Activated CD8-positive, alpha-beta memory T cell treated with anti-CD3 and anti-CD28 coated beads for 36 hours (primary cell): ENCODE measurements around the gene HHIPL1. TPM values are rescaled to one million over a fixed set of nuclear protein-coding genes. Genes with fewer than 3 reads are reported as not detected.

Source experiments
- CTCF ChIA-PET: fragments of 350-600 bp; sonication (Branson Sonifier 250); formaldehyde crosslinking; loops from one replicate; lab custom pipeline; 2021; ENCODE audit warnings: antibody characterized with exemption; lab: Charles Lee
- POLR2A ChIA-PET: fragments of 350-600 bp; sonication (Branson Sonifier 250); formaldehyde crosslinking; loops from one replicate; lab custom pipeline; 2021; ENCODE audit warnings: antibody characterized with exemption; lab: Charles Lee
- total RNA-seq, 2 experiments: library from RNA; stranded (reverse); gene quantifications; one replicate each; pipeline ENCODE4 v1.2.3, GENCODE V29; 2021

HHIPL1 gene
- total RNA-seq, 2 experiments from 2014 or later = not detected

DNA sequence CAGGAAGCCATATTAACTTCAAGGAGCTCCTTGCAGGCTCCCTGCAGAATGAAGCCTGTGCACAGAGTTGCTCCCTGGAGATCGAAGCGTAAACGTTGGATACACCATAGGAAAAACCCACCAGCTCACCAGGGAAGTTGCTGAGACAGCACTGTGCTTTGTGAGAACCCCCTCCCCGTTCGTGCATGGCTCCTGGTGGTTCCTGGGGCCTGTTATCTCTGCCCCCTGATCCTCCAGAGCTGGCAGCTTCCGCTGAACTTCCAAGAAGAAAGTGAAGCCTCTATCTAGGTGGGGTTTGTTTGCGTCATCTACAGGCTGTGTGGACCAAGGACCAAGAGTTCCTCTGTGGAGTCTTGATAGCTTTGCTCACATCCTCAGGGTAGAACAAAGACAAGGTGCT lies 38.6 kb upstream of the HHIPL1 start:
- ChIA-PET POLR2A (interaction anchor here (1.2 to 3.5 kb wide), 3 partner anchors 12 to 126 kb away, joined by 3 to 16 read pairs (median 16); partner anchors contain the start of genes CCNK and SETD3), CTCF (interaction anchor here (1.4 kb wide), 1 partner anchor 11 kb away, joined by 6 read pairs; no protein-coding TSS in a partner anchor)

DNA sequence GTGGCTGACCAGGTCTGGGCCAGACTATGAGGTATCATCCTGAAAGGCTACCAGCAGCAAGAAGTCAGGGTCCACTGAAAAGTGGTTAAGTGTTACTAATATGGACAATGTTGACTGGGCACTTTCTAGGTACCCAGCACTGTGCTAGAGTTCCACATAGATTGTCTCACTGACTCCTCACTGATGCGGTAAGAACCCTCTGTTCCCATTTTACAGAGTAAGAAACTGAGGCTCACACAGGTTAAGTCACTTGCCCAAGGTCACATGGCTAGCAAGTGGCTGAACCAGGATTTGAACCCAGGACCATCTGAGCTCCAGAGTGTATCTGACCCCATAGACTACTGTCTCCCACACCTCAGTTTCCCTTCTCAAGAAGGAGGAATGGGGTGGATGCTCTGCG lies 36.3 kb upstream of the HHIPL1 start:
- POLR2A ChIA-PET = no interaction called here
- CTCF ChIA-PET = no interaction called here

DNA sequence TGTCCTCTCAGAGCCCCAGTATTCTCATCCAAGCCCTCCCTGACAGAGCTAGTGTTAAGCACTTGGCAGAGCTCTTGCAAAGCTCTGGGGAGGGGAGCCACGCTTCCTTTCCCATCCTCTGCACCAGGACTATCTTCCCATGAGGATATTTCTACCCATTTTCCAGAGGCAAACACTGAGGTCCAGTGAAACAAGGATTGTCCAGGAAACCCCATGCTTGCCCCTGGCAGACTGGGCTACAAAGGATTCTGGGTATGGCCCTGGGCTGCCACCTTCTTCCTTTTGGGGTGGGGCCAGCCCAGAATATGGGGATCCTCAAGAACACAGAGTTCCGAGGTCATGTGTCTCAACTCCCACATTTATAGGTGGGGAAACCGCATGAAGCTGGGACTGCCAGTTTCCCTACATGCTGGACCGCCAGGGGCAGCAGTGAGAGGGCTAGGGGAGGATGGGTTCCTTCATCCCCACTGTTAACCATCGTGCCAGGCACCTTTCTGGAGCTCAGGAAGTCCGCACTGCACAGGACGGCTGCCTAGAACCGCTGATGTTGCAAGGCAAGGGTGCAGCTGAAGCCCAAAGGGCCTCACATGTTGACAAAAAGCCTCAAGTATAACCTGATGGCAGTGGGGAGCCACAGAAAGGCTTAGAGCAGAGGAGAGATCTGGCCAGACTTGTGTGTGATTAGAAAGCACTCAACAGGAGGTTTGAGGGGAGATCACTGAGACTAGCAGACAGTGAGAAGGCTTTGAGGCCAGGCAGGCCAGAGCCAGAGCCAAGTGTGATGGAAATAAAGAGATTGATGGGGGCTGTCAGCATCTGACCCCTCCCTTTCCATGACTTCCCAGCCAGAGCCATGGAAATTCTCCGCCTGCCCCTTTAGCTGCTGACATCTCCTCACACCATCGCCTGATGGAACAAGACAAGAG lies 35.4 kb upstream of the HHIPL1 start:
- CTCF ChIA-PET = interaction anchor here (0.7 kb wide), 2 partner anchors 9 to 62 kb away, joined by 3 read pairs; no protein-coding TSS in a partner anchor
- POLR2A ChIA-PET = no interaction called here

DNA sequence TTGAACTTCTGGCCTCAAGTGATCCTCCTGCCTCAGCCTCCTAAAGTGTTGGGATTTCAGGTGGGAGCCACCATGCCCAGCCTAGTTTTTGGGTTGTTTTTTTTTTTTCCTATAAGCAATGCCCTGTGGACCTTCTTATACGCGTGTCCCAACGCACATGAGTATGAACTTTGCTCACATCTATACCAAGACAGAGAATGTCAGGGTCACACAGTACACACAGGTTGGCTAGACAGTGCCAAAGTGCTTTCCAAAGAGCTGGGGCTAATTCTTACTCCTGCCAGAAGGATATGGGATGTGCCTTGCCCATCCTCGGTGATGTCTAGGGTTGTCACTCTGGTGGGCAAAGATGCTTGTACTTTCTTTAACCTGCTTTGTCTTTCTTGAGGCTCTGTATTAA lies 33.3 kb upstream of the HHIPL1 start:
- ChIA-PET POLR2A (no interaction called here), CTCF (no interaction called here)

DNA sequence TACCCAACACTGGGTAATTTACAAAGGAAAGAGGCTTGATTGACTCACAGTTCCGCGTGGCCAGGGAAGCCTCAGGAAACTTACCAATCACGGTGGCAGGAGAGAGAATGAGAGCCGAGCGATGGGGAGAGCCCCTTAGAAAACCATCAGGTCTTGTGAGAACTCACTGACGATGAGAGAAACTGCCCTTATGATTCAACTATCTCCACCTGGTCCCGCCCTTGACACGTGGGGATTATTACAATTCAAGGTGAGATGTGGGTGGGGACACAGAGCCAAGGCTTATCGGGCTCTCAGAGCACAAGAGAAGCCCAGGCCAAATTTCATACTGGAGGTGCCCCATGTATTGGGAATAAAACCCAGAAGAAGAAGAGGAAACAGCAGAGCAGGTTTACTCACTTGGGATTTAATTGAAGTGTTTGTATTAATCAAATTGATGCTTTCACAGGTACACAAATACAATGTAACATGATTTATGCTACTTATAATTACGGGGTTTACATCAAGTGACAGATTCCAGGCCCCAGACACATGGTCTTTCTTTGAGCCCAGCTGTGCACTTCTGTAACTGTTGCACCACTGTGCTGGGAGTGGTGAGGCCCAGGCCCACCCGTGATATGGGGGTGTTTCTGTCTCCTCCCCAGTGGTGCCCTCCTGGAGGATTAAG lies 32.7 kb upstream of the HHIPL1 start:
- ChIA-PET POLR2A (no interaction called here), CTCF (no interaction called here)

DNA sequence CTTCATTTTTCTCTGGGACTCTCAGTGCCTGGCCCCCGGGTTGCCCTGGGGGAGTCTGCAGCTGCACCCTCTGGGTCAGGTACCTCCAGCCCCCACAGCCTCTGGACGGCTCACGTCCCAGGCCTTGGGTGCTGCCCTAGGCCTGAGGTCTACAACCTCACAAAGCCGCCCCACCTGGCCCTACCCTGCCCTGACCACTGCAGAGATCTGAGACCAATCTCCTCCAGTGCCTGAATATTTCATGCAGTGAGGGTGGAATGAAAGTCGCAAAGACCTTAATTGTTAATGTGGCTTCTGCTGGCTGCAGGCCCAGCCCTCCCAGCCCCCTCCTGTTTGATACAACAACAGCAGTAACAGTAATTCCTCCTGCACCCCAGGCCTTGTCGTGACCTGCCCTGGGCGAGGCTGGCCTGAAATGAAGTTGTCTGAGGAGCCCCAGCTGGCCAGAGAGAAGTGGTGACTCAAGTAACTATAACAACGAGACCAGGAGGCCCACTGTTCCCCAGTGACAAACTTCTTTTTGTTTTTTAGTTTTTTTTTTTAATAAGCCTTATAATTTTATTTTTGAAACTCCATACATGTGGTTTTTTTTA lies 32.1 kb upstream of the HHIPL1 start:
- ChIA-PET POLR2A (no interaction called here), CTCF (no interaction called here)

DNA sequence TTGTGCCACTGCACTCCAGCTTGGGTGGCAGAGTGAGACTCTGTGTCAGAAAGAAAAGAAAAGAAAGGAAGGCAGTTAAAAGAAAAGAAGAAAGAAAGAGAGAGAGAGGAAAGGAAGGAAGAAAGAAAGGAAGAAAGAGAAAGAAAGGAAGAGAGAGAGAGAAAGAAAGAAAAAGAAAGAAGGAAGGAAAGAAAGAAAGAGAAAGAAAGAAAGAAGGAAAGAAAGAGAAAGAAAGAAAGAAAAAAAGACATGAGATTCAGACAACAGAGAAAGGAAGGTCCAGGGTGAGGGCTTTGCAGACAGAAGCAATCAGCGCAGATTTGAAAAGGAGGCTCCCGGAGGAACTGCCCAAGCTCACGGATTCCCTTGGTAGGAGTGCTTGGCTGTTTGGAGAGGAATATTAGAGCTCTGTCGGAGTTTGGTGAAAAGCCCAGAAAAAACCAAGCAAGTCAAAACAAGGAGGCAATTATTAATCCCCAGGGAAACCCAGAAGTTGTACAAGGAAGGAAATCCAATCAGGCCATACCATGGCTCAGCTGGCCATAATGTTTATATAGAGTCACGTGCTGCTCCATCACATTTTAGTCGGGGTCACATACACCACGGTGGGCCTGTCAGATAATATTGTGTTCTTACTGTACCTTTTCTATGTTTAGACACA lies 29.3 kb upstream of the HHIPL1 start:
- POLR2A ChIA-PET = no interaction called here
- CTCF ChIA-PET = interaction anchor here (1.6 kb wide), 1 partner anchor 13 kb away, joined by 4 read pairs; no protein-coding TSS in a partner anchor

DNA sequence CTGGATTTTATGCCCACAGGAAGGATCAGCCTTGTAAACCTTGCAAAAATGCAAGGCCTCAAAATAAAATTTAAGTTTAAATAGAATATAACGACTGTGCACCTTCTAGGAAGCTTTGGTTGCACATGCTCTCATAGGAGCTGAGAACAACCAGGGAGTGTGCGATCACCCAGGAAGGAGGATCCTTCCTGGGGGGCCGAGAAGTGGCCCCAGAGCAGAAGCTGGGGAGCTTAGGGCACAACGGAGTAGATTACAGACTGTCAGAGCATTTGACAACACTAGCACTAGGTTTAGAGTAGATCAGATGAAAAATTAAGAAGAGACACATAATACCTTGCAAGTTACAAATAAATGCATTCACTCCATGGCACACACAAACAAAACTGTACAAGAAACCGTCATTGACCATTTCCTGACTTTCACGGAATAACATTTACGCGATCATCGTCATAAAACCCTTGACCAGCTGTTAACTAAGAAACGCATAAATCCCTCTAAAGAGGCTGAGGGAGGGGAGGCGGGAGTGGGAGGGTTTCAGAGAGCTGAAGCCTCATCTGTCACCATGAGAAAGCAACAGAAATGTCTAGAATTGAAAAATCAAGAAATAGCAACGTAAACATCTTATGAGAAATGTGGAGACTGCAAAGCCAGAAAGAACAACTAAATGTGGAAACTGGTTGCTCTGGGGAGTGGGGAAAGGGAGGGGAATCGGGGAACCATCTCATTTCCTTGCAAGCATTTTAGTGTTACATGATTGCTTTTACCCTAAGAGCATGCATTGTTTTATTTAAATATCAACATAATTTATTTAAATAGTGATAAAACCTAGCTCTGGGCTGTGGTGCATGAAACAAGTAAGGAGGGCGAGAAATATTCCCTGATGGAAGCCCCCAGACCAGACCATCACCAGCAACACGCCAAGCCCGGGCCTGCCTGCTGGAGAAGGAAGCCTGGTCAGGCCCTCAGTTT lies 27.8 kb upstream of the HHIPL1 start:
- ChIA-PET POLR2A (no interaction called here), CTCF (interaction anchor here (0.9 to 1.6 kb wide), 2 partner anchors 7 to 11 kb away, joined by 3 to 4 read pairs; no protein-coding TSS in a partner anchor)

DNA sequence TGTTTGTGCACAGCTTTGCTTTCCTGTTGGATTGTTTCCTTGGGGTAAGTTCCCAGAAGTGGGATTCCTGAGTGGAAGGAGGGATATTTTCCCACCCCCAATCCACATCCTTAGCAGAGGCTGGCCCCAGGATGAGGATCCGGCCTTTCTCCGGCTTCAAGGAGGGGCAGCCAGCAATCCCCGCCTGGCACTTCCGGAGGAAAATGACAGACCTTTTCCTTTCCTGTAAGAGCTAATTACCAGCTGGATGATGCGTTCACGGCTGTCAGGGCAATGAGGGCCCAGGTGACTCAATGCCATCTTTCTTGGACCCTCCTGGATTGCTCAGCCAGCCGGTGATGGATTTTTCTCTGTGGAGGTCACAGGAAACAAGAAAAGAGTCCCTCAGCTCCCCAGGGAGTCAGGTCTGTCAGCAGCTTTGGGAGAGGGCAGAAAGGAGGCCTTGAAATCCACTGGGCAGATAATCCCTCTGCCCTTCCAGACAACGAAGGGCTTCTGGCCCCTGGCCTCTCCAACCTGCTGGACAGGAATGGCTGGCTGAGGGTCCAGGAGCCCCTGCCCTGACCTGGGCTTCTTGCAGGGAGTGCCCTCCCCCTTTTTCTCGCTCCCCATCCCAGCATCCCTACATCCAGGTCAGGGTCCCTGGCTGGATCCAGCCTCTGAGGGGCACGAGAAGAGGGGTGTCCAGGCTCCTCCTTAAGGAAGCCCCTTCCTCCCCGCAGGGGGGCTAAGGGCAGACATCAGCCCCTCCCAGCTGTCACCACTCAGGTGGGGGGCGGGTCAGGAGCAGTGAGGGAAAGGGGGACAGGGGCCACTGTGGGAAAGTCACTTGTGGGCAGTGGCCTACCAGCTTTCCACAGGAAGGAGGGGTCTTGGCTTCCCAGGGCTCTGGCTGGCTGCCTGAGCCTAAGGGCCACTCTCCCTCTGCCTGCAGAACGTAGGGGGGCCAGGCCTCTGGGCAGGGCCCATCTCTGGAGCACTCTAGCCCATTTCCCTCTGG lies 24.8 kb upstream of the HHIPL1 start:
- ChIA-PET CTCF (interaction anchor here (0.5 to 2.3 kb wide), 3 partner anchors 8 to 23 kb away, joined by 4 to 9 read pairs (median 4); no protein-coding TSS in a partner anchor), POLR2A (interaction anchor here (0.6 to 0.7 kb wide), 2 partner anchors 15 to 52 kb away, joined by 3 read pairs; no protein-coding TSS in a partner anchor)

DNA sequence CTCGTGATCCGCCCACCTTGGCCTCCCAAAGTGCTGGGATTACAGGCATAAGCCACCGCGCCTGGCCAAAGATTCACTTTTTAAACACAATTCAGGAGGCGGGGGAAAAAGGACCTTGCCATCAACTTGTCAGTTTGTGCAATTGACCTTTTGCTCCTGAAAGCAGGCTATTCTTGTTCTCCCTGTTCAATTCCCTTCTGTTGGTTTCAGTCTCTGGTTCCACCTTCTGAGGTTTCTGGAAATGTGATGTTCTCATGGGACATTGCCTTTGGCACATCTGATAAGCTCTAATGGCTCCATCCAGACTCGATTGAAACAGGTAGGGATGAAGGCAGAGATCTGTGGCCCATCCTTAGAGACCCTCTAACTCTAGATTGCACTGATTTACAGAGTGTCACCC lies 23.0 kb upstream of the HHIPL1 start:
- CTCF ChIA-PET = no interaction called here
- POLR2A ChIA-PET = no interaction called here

DNA sequence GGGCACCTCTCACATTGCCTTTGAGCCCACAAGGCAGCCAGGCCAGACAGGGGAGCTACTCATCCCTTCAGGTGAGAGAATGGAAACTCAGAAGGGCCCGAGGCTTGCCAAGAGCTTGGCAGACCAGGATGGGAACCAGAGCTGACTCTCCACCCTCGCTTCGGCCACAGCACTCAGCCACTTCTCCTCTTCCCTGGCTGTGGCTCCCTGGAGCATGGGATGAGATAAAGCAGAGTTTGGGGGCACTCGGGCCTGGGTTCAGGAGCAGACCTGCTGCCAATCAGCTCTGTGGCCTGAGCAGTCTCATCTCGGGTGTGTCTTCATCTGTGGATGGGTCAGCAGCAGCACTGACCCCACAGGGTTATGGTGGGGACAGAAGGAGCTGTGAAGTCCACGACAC lies 20.9 kb upstream of the HHIPL1 start:
- ChIA-PET CTCF (interaction anchor here (0.8 kb wide), 1 partner anchor 9 kb away, joined by 3 read pairs; no protein-coding TSS in a partner anchor), POLR2A (no interaction called here)

DNA sequence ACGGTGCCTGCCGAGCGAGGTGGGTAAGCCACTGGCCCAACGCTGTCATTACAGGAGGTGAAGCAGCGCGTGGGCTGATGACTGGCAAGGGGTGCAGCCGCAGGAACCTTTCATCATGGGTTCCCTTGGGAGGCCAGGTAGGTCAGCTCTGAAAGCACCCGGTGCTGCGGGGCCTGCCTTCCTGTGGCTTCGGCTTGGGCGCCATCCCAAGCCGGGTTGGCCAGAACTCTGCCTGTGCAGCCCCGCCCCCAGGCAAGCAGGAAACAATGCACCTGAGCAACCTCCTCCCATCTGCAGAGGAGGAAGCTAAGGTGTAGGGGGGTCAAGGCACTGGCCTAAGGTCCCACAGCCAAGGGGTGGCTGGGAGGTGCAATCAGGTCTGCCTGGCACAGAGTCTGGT lies 20.0 kb upstream of the HHIPL1 start:
- CTCF ChIA-PET = no interaction called here
- POLR2A ChIA-PET = no interaction called here

DNA sequence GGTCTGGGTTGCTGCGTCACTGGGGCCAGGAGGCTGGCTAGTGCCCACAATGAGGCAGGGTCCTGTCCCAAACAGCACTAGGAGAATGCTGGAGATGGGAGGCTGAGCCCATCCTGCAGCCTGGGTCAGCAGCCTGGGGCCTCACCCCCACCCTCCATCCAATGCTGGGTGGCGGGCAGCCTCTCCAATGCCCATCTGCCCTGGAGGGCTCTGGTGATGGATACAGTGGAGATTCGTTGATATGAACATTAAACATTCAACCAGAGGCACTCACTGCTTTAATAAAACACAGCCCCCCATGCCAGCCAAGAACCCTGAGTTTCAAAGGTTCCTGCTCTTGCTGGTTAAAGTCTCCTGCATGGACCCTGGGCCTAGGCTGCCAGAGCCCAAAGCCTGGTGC lies 19.5 kb upstream of the HHIPL1 start:
- POLR2A ChIA-PET = no interaction called here
- CTCF ChIA-PET = no interaction called here

DNA sequence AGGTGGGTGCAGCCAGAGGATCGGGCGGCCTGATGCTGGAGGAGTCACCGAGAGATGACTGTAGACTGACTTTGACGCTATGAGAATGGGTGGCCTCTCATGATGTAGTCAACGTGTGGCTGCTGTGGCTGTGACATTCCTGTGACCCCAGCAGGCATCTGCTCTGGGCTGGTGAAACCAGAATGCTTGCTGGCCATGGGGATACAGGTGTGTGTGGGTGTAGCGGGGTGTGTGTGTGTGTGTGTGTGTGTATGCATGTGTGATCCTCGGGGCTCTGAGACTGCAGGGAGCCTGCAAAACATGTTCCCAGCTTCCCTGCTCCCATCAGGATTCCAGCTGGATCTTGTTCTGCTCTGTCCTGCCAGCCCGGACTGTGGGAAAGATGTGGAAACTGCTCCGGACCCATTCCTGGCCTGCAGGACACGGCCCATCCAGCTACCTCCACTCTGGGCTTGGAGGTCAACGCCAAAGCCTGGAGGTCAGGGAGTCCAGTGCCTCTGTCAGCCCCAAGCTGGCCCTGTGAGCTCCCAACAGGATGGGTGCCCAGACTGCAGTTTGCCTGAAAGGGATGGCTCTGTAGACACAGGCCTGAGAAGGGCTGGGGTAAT lies 18.8 kb upstream of the HHIPL1 start:
- ChIA-PET POLR2A (no interaction called here), CTCF (no interaction called here)

DNA sequence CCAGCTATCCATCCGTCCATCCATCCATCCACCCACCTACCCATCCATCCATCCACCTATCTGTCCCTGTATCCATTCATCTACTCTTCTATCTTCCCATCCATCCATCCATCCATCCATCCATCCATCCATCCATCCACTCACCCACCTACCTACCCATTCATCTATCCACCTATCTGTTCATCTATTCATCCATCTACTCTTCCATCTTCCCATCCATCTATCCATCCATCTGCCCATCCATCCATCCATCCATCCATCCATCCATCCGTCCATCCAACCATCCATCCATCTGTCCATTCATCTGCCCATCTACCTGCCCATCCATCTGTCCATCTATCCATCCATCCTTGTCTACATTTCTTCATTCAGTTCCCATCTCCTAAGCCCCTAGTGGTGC lies 17.8 kb upstream of the HHIPL1 start:
- ChIA-PET CTCF (no interaction called here), POLR2A (no interaction called here)
